K562 (cell line): ENCODE measurements around the gene HSPE1. TPM values are rescaled to one million over a fixed set of nuclear protein-coding genes. Genes with fewer than 3 reads are reported as not detected.

Source experiments
- BACH1 ChIP-seq: fragments of 200-800 bp; sonication (Bioruptor generic); IDR thresholded peaks from 2 replicates; pipeline ENCODE4 v1.6.1; 2016; ENCODE audit warnings: missing genetic modification characterization, missing compliant biosample characterization
- BRD4 ChIP-seq: fragments of 200-600 bp; sonication (generic); IDR thresholded peaks from 2 replicates; pipeline ENCODE4 v1.6.1; 2017; ENCODE audit warnings: inconsistent platforms
- CREB3 ChIP-seq: fragments of 450-650 bp; conservative IDR thresholded peaks from 2 replicates; pipeline ENCODE4 v1.6.1; 2016; ENCODE audit warnings: missing genetic modification characterization, low read depth, mild to moderate bottlenecking, missing compliant biosample characterization, moderate library complexity
- EWSR1 ChIP-seq: fragments of 450-650 bp; IDR thresholded peaks from 2 replicates; pipeline ENCODE4 v1.6.1; 2018; ENCODE audit warnings: borderline replicate concordance, mild to moderate bottlenecking, low read depth, moderate library complexity; ENCODE audit not compliant: partially characterized antibody
- FOXK2 ChIP-seq, 2 experiments: fragments of 450-650 bp; IDR thresholded peaks in 1 of 2; conservative IDR thresholded peaks in 1 of 2; 2 replicates each; pipeline ENCODE4 v1.6.1; 2016; ENCODE audit warnings: low read depth in 2 of 2, mild to moderate bottlenecking in 1 of 2
- HDAC3 ChIP-seq: fragments of 450-650 bp; IDR thresholded peaks from 2 replicates; pipeline ENCODE4 v1.6.1; 2018; ENCODE audit warnings: borderline replicate concordance, mild to moderate bottlenecking, moderate library complexity; ENCODE audit not compliant: partially characterized antibody
- HLTF ChIP-seq: fragments of 450-650 bp; IDR thresholded peaks from 2 replicates; pipeline ENCODE4 v1.6.1; 2016
- JUND ChIP-seq, 2 experiments: IDR thresholded peaks; 2 replicates in 1 of 2; 3 replicates in 1 of 2; pipeline ENCODE4 v1.6.1; 2011; ENCODE audit warnings: borderline replicate concordance in 2 of 2, low read depth in 2 of 2, low read length in 2 of 2, improper control_type of control experiment in 1 of 2, missing biosample characterization in 1 of 2, missing genetic modification characterization in 1 of 2, missing genetic modification reagents in 1 of 2
- NCOA2 ChIP-seq, 2 experiments: fragments of 450-650 bp; IDR thresholded peaks; 2 replicates each; pipeline ENCODE4 v1.6.1; 2018; ENCODE audit warnings: mild to moderate bottlenecking in 2 of 2, moderate library complexity in 1 of 2; ENCODE audit not compliant: partially characterized antibody in 2 of 2
- NFE2 ChIP-seq: IDR thresholded peaks from 2 replicates; pipeline ENCODE4 v1.6.1; 2014; ENCODE audit warnings: antibody characterized with exemption, low read depth
- NR2F6 ChIP-seq: fragments of 450-650 bp; formaldehyde crosslinking; IDR thresholded peaks from 2 replicates; pipeline ENCODE4 v1.4.0; 2020; ENCODE audit warnings: mild to moderate bottlenecking
- PHB2 ChIP-seq: fragments of 450-650 bp; IDR thresholded peaks from 2 replicates; pipeline ENCODE4 v1.6.1; 2017; ENCODE audit warnings: low read depth
- PTBP1 ChIP-seq: fragments of 200-400 bp; formaldehyde crosslinking; IDR thresholded peaks from 2 replicates; pipeline ENCODE4 v1.6.1; 2017; ENCODE audit warnings: low read depth, low read length
- TEAD2 ChIP-seq: fragments of 450-650 bp; IDR thresholded peaks from 2 replicates; pipeline ENCODE4 v1.6.1; 2016; ENCODE audit warnings: missing genetic modification characterization, control low read depth, missing compliant biosample characterization
- THRAP3 ChIP-seq: fragments of 450-650 bp; IDR thresholded peaks from 2 replicates; pipeline ENCODE4 v1.6.1; 2016; ENCODE audit warnings: mild to moderate bottlenecking, inconsistent platforms, borderline replicate concordance
- ZBTB12 ChIP-seq: fragments of 250-450 bp; sonication (Bioruptor Pico); IDR thresholded peaks from 2 replicates; pipeline ENCODE4 v1.4.0; 2020
- ZNF133 ChIP-seq: fragments of 250-450 bp; sonication (Bioruptor Pico); IDR thresholded peaks from 2 replicates; pipeline ENCODE4 v1.4.0; 2020; ENCODE audit warnings: mild to moderate bottlenecking
- ZNF263 ChIP-seq: sonication (generic); formaldehyde crosslinking; IDR thresholded peaks from 2 replicates; pipeline ENCODE4 v1.8.0; 2022; ENCODE audit warnings: mild to moderate bottlenecking, missing genetic modification reagents, borderline replicate concordance
- ZNF316 ChIP-seq: fragments of 450-650 bp; IDR thresholded peaks from 2 replicates; pipeline ENCODE4 v1.6.1; 2016
- ZNF589 ChIP-seq: fragments of 200-800 bp; sonication (Bioruptor generic); IDR thresholded peaks from 2 replicates; pipeline ENCODE4 v1.6.1; 2016; ENCODE audit warnings: low read depth, missing genetic modification characterization, missing compliant biosample characterization
- polyA plus RNA-seq, 8 experiments: library from polyadenylated mRNA; depleted of rRNA in 4 of 8; stranded (reverse) in 5 of 8; unstranded in 3 of 8; fragments of >200 nt; fragmentation: Nextera tagmentation in 2 of 8; fragmentation: Illumina TruSeq in 1 of 8; extraction: Ambion mirVana in 2 of 8; extraction: Trizol in 1 of 8; gene quantifications; 2 replicates each; pipeline versions ENCODE4 v1.2.1 to v1.2.3, GENCODE V29; 2011 to 2014; ENCODE audit warnings: inconsistent platforms in 1 of 8, missing spikeins in 1 of 8
- total RNA-seq, 7 experiments: library from RNA; depleted of rRNA in 6 of 7; stranded (reverse); fragments of >200 nt in 6 of 7; fragmentation: Illumina TruSeq in 2 of 7; extraction: Trizol in 2 of 7; gene quantifications; 2 replicates each; pipeline versions ENCODE4 v1.2.1 to v1.2.3, GENCODE V29; 2011 to 2021; ENCODE audit warnings: low replicate concordance in 1 of 7
- TF ChIP-seq, protein P1 (sequence below): fragments of 250-450 bp; sonication (Bioruptor Pico); IDR thresholded peaks from 2 replicates; pipeline ENCODE4 v1.4.0; 2020; ENCODE audit warnings: mild to moderate bottlenecking
- TF ChIP-seq, protein P2 (sequence below): sonication (generic); formaldehyde crosslinking; IDR thresholded peaks from 2 replicates; pipeline ENCODE4 v1.5.0; 2020; ENCODE audit warnings: missing genetic modification reagents
- TF ChIP-seq, protein P3 (sequence below): fragments of 250-450 bp; sonication (Bioruptor Pico); IDR thresholded peaks from 2 replicates; pipeline ENCODE4 v1.5.0; 2021

Gene HSPE1
- total and polyA plus RNA-seq, 9 of the 15 experiments (the other 6 are each of a cell fraction or from before 2014, with no cell fraction given): 223 to 1,007 (median 612) TPM

GRCh38 chr2:197499594-197500502, at the start of gene HSPE1, which contains the start of gene HSPD1 (continued):
- TF ChIP-seq, protein P1, sequence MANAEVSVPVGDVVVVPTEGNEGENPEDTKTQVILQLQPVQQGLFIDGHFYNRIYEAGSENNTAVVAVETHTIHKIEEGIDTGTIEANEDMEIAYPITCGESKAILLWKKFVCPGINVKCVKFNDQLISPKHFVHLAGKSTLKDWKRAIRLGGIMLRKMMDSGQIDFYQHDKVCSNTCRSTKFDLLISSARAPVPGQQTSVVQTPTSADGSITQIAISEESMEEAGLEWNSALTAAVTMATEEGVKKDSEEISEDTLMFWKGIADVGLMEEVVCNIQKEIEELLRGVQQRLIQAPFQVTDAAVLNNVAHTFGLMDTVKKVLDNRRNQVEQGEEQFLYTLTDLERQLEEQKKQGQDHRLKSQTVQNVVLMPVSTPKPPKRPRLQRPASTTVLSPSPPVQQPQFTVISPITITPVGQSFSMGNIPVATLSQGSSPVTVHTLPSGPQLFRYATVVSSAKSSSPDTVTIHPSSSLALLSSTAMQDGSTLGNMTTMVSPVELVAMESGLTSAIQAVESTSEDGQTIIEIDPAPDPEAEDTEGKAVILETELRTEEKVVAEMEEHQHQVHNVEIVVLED (CRISPR knock-in tag): peak; percentile 76
- TF ChIP-seq BACH1 (tag): no peak
- TF ChIP-seq HLTF: no peak
- no peak for TF ChIP-seq CREB3 (tag)
- no peak for TF ChIP-seq ZNF316
- TF ChIP-seq NR2F6: no peak
- no peak for TF ChIP-seq NCOA2 (IDR thresholded peaks at IDR 0.05; ENCODE audit: partially characterized antibody in 2 of 2)
- TF ChIP-seq THRAP3: no peak
- no peak for TF ChIP-seq EWSR1
- TF ChIP-seq ZNF133 (CRISPR knock-in tag): no peak
- TF ChIP-seq TEAD2 (tag): no peak
- no peak for TF ChIP-seq PHB2
- peak; percentile 90 for TF ChIP-seq ZBTB12 (CRISPR knock-in tag)
- TF ChIP-seq PTBP1: no peak
- TF ChIP-seq, protein P2, sequence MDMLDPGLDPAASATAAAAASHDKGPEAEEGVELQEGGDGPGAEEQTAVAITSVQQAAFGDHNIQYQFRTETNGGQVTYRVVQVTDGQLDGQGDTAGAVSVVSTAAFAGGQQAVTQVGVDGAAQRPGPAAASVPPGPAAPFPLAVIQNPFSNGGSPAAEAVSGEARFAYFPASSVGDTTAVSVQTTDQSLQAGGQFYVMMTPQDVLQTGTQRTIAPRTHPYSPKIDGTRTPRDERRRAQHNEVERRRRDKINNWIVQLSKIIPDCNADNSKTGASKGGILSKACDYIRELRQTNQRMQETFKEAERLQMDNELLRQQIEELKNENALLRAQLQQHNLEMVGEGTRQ (CRISPR knock-in tag): peak; percentile 28; the same call in 1 of the 2 replicates
- 0 out of 2 replicates have a peak, but pooled peaks have one; percentile 4 for TF ChIP-seq NFE2
- no peak for TF ChIP-seq BRD4
- TF ChIP-seq FOXK2 (conservative IDR thresholded peaks at IDR 0.05 in 1 of 2, IDR thresholded peaks at IDR 0.05 in 1 of 2; ENCODE audit: low read depth in 2 of 2): peak; percentile 41 to 43; a peak in 1 of 4 replicates
- TF ChIP-seq HDAC3: peak; percentile 12
- TF ChIP-seq, protein P3, sequence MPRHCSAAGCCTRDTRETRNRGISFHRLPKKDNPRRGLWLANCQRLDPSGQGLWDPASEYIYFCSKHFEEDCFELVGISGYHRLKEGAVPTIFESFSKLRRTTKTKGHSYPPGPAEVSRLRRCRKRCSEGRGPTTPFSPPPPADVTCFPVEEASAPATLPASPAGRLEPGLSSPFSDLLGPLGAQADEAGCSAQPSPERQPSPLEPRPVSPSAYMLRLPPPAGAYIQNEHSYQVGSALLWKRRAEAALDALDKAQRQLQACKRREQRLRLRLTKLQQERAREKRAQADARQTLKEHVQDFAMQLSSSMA (CRISPR knock-in tag): no peak
- TF ChIP-seq JUND (IDR thresholded peaks at IDR 0.05; ENCODE audit: borderline replicate concordance, low read depth, low read length): peak; percentile 66
- TF ChIP-seq JUND (tag; IDR thresholded peaks at IDR 0.05; ENCODE audit: borderline replicate concordance, low read depth, low read length): no peak; the same call in 2 of the 3 replicates
- no peak for TF ChIP-seq ZNF589 (CRISPR knock-in tag)
- peak; percentile 61 for TF ChIP-seq ZNF263 (CRISPR knock-in tag)
